ENCODE data around the gene KCTD19.
A peak's percentile ranks its signal among the peaks of the same experiment; 100 is the strongest.

KCTD19 gene

GRCh38 chr16:67260426-67261063 is 66.0 kb downstream of the KCTD19 start:
- no peak for DNase-seq (ENCODE audit: low read depth, low spot score)

- DNase-seq (ENCODE audit: low read depth, low spot score) = no peak
These were observed 66.8 kb downstream of the KCTD19 start for GRCh38 chr16:67259705-67260104.

DNA sequence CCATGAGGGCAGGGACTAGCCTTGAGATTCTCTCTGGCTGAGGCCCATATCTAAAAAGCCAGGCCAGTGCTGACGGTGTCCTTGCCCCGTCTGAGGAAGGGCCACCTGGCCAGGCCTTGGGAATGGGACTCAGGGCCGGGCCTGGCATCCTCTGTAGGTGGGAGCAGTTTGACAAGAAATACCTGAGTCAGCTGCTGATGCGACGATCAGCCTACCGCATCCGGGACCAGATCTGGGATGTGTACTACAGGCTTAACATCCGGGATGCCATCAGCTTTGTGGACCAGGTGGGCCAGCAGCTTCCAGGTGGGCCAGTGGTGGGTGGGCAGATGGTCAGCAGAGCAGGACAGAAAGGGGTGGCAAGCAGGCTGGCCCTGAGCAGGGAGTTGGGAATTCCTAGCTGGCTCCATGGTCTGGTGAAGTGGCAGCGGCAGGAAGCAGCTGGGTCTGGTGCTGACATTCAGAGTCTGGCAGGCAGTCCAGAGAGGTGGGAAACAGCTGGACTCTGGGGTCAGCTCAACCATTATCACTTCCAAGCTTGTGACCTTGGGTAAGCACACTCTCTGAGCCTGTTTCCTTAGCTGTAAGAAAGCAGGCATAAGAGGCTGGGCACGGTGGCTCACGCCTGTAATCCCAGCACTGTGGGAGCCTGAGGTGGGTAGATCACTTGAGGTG is 68.2 kb downstream of the KCTD19 start:
- no peak for DNase-seq (ENCODE audit: low read depth, low spot score)

GRCh38 chr16:67257486-67258160 is 68.9 kb downstream of the KCTD19 start:
- DNase-seq (ENCODE audit: low read depth, low spot score) = no peak

DNA sequence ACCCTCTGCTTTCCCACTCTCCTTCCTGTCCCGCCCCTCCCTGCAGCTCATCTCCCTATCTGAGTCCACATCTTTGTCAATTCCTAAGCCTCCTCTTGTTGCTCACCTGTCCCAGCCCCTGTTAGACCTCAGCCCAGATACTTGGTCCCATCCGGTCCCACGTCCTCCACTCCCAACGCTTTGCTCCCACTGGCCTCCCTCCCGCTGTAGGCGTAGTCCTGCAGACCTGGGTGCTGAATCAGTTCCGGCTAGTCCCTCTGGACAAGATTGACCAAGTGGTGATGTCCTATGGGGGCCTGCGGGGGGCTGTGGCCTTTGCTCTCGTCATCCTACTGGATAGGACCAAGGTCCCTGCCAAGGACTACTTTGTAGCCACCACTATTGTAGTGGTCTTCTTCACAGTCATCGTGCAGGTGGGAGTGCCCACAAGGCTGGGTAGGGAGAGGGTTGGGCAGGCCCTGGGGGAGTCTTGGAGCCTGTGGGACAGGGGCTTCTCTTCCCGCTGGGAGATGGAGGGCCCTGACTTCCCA is 69.8 kb downstream of the KCTD19 start:
- DNase-seq (ENCODE audit: low read depth, low spot score) = no peak

DNA sequence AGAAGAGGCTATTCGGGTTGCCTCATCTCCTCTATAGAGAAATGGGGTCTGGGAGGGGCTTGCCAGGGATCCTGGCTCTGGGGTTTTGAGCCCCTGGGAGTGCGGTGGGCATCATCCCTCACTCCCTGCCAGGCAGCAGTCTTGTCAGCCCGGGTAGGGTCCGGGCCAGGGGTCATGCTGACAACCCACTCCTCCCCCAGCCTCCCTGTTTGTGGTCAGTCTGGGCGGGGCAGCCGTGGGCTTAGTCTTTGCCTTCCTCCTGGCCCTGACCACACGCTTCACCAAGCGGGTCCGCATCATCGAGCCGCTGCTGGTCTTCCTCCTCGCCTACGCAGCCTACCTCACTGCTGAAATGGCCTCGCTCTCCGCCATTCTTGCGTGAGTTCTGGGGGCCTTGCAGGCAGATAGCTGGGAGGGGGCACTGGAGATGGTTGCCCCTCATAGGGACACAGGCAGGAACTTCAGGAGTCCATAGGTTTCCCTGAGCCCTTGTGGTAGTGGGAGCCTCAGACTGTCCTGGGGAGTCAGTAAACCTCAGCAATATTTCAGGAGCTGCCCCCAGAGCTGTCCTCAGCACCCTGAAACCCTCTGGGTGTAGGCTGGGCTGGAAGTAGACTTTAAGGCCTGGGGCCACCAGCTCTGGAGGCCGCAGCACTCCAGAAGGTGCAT is 70.9 kb downstream of the KCTD19 start:
- no peak for DNase-seq (ENCODE audit: low read depth, low spot score)

GRCh38 chr16:67254801-67255552 is 71.6 kb downstream of the KCTD19 start:
- DNase-seq (ENCODE audit: low read depth, low spot score) = no peak

DNA sequence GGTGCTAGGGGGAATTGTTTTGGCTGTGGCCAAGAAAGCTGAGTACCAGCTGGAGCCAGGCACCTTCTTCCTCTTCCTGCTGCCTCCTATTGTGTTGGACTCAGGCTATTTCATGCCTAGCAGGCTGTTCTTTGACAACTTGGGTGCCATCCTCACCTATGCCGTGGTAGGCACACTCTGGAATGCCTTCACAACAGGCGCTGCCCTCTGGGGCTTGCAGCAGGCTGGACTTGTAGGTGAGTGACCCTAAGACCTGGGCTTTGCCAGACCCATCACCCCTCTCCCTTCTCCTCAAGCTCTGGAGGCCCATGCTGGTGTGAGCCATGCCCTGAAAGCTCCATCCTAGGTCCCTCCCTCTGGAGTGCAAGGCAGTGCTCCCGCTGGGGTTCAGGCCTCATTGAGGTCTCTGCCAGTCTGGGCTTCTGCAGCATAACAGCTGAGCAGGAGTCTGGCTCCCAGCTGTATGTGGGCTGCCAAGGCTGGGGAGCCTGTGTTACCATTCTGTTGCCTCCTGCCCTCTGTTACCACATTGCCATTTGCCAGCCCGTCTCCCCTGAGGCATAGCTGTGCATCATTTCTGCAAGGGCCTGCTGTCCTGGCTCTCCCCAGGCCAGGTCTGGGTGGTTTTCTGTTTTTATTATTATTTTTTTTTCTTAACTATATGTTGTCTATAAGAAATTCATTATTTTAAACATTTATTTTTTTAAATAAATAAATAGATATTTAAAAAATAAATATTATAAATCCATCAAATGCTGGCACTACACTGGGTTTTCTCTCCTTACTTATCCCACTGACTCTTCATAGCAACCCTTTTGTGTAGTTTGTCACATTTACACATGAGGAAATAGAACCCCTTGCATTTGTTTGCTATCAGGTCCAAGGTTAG is 73.7 kb downstream of the KCTD19 start:
- DNase-seq (ENCODE audit: low read depth, low spot score) = no peak

DNA sequence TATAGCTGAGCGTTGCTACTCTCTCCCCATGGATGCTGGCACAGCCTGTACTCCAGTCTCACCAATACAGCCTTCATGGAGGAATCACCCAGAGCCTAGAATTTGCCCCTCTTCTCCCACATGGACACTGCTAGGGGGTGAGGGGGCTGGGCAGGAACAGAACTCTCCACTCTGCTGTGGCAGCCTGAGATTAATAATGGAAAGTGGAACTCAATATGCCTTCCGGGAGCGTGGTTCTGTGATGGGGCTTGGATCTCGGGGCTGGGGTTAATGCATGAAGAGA is 76.6 kb downstream of the KCTD19 start:
- DNase-seq (ENCODE audit: low read depth, low spot score) = no peak

DNA sequence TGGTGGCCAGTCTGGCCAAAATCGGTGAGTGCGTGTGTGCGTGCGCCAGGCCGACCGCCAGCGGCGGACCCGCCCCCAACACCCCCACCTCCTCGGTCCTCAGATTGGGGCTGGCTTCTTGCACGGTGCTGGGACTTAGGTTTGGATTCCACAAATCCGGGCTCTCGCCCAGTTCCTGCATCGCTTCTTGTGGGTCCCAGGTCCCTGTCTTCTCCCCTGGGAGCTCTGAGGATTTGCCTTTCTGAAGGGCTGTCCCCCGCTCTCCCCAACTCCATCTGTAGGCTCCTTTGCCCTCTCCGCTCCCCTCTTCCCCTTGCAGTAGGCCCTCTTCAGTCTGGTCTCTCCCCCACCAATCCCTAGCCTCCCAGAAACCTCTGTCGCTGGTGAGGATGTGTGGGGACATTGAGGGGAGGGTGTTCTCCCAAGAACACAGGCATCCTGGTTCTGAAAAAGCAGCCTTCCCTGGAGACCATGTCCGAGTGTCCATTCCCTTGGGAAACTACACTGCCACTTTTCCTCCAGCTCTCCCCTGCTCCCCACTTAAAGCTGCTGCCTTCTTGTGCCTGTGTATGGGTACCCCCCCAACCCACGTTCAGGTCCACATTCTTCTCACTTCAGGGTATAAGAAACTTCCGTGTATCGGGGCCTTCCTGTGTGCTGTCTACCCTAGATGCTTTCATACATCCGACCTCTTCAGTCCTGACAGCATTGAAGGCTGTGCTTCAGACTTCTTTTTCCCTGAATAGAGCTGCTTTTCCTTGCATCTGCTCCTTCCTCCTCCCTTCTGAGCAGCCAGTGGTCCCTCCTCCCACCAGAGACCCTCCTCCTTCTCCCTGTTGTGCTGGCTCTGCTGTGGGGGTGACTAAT is 77.1 kb downstream of the KCTD19 start:
- DNase-seq (ENCODE audit: low read depth, low spot score) = no peak

- DNase-seq (ENCODE audit: low read depth, low spot score) = no peak
These were observed 78.0 kb downstream of the KCTD19 start, which contains the start of gene SLC9A5 for GRCh38 chr16:67248401-67249177. Gene SLC9A5, plus strand, starts transcription at chr16:67248979. Its CDS starts 36 bp downstream, at chr16:67249015.

- no peak for DNase-seq (ENCODE audit: low read depth, low spot score)
These were observed 78.5 kb downstream of the KCTD19 start for GRCh38 chr16:67248073-67248400.

GRCh38 chr16:67247192-67248072 is 79.1 kb downstream of the KCTD19 start, which contains the start of gene FHOD1:
Gene FHOD1, minus strand, starts transcription at chr16:67247481. Its CDS starts 71 bp downstream, at chr16:67247410.
- DNase-seq (ENCODE audit: low read depth, low spot score) = peak; percentile 72

- no peak for DNase-seq (ENCODE audit: low read depth, low spot score)
These were observed 79.8 kb downstream of the KCTD19 start for GRCh38 chr16:67246756-67247191.

DNA sequence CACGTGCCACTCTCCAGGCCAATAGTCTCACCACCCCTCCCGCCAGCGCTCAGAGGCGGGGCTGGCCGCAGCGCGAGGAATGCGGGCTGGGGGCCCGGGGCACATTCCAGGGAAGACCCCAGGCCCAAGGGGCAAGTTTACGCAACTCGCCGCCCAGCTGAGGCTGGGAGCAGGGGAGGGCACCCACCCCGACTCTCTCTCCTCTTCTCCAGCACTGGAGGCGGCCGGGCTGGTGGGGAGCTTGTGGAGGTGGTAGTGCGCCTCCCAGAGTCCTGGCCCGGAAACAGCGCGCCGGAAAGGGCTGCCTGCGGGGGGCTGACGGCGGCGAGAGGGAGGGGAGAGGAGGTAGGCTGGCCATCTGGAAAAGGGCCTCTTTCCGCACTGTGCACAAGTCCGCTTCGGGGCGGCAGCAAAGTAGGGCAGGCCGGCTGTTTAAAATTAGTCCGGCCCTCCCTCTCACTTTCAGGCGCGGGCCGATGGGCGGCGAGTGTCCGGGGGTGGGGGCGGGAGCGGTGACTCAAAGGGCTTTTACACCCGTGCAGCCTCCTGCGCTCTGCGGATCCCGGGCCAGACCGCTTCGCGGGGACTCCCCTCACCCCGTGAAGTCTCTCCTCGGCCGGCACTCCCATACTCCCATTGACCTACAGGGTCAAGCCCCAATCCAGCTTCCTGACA is 80.3 kb downstream of the KCTD19 start:
- peak; percentile 73 for DNase-seq (ENCODE audit: low read depth, low spot score)

GRCh38 chr16:67245674-67246080 is 80.9 kb downstream of the KCTD19 start:
- DNase-seq (ENCODE audit: low read depth, low spot score) = no peak

DNA sequence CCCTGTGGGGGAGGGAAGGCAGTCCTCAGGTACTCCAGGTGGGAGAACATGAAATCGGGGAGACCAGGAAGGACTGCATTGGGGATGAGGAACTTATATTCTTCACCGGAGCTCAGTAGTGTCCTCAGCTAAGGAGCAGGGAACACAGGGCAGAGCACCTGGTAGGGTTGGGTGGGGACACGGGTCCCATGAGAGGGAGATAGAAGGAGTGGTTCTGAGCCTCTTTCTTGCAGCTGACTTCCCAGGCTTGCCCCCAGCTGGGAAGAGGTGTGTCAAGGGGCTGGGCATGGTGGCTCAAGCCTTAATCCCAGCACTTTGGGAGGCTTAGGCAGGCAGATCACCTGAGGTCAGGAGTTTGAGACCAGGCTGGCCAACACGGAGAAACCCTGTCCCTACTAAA is 81.4 kb downstream of the KCTD19 start:
- DNase-seq (ENCODE audit: low read depth, low spot score) = no peak
